Kidney (tissue), 14 donors: ENCODE data around the gene OS9. TPM values are rescaled to one million over a fixed set of nuclear protein-coding genes. Genes with fewer than 3 reads are reported as not detected.

Experiments used
- DNase-seq, 5 donors: peaks; one replicate each; pipeline ENCODE4 v3.0.0-alpha.2; 2013 to 2020
- FAIRE-seq: peaks from 2 replicates; lab custom pipeline; 2012; peaks lifted over from hg19 to GRCh38; lab: Jason Lieb, UNC
- H3K27ac ChIP-seq, 2 donors: one replicate each; pipeline ENCODE4 v1.7.0; 2013; ENCODE audit warnings: low read depth in 2 of 2, low read length in 2 of 2, inconsistent platforms in 1 of 2
- H3K27me3 ChIP-seq: one replicate; pipeline ENCODE4 v1.7.1; 2013; ENCODE audit warnings: low read length, inconsistent platforms; ENCODE audit not compliant: control insufficient read depth, insufficient read depth
- H3K36me3 ChIP-seq, 3 donors: one replicate each; pipeline versions ENCODE4 v1.7.0 to v1.7.1; 2013; ENCODE audit warnings: low read length in 3 of 3, control low read depth in 1 of 3, inconsistent platforms in 1 of 3; ENCODE audit not compliant: insufficient read depth in 3 of 3, control insufficient read depth in 2 of 3
- H3K4me1 ChIP-seq, 3 donors: one replicate each; pipeline versions ENCODE4 v1.7.0 to v1.7.1; 2013; ENCODE audit warnings: low read length in 3 of 3, inconsistent platforms in 1 of 3, low read depth in 1 of 3; ENCODE audit not compliant: control insufficient read depth in 2 of 3, insufficient read depth in 2 of 3
- H3K4me3 ChIP-seq, 3 donors: one replicate each; pipeline versions ENCODE4 v1.7.0 to v1.8.1; 2013; ENCODE audit warnings: low read length in 3 of 3, control low read depth in 1 of 3, inconsistent platforms in 1 of 3
- H3K9ac ChIP-seq, 3 donors: one replicate each; pipeline versions ENCODE4 v1.7.0 to v1.7.1; 2013; ENCODE audit warnings: low read length in 3 of 3, control low read depth in 1 of 3, inconsistent platforms in 1 of 3
- H3K9me3 ChIP-seq, 3 donors: one replicate each; pipeline versions ENCODE4 v1.7.0 to v1.7.1; 2013; ENCODE audit warnings: low read length in 3 of 3, control low read depth in 1 of 3, inconsistent platforms in 1 of 3; ENCODE audit not compliant: control insufficient read depth in 2 of 3, insufficient read depth in 1 of 3
- intact Hi-C: fragments of 100-400 bp; cut with DNase I; formaldehyde crosslinking; loops from one replicate; pipeline ENCODE4 v1.11.1; 2022
- polyA plus RNA-seq: library from polyadenylated mRNA; stranded (reverse); fragments of 350-450 nt; fragmentation: Illumina TruSeq; extraction: RNeasy Lipid Tissue Mini Kit (QIAGEN cat#74804); gene quantifications from one replicate; pipeline ENCODE4 v1.2.3, GENCODE V29; 2014; ENCODE audit warnings: low read depth, low replicate concordance; ENCODE audit not compliant: insufficient read depth
- total RNA-seq: library from RNA; stranded (reverse); fragmentation: NEBNext Ultra II Directional; extraction: Animal tissue kit (Norgen Biotek cat#: 25700); gene quantifications from one replicate; pipeline ENCODE4 v1.2.1, GENCODE V29; 2021
- TF ChIP-seq, protein P1 (sequence below): IDR thresholded peaks from 3 replicates; pipeline ENCODE4 v1.5.1; 2012; ENCODE audit warnings: mild to moderate bottlenecking, moderate library complexity, borderline replicate concordance; ENCODE audit not compliant: insufficient read depth; ENCODE audit errors: extremely low read depth
- donor health status: control.
- donor health status: control.
- donor health status: control.
- donor health status: control.
- donor health status: control.
- donor health status: DM: yes; HTN: yes; CAD: no.
- donor health status: Normal renal cell carcinoma (clear cell type).

OS9 gene
- total and polyA plus RNA-seq, 2 donors from 2014 or later: 256 to 325 TPM

DNA sequence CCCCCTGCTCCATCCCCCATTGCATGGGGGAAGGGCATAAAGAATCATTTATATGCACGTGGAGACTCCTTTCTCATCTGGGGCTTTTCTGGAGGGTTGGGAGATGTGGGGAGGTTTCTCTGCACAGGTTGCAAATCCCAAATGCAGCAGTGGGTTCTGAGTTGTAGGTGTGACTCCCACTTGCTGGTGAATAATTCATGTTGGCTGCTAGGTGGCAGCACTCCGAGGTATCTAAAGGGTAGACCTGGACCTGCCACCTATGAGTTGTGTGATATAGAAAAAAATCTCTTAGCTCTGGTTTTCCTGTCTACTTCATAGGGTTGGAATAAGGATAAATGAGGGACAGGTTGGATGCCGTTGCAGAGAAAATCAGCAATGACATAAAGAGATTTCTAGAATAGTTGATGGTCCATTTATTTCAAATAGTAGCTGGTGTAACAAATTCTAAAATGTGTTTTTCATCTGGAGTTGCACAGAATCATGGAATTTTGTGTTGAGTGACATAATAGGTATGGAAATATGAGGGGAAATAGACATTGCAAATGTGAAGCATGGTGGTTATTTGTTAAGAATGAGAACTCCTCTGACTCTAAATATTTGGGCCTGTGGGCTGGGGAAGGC lies 65.5 kb downstream of the OS9 start:
- FAIRE-seq: no peak
- peaks cover 0 to 8% (median 4%) of the 10 kb centered on the region in 3 donors for H3K4me1 ChIP-seq
- DNase-seq: peak in 2 of 5 donors; percentile 24 to 46
- TF ChIP-seq, protein P1, sequence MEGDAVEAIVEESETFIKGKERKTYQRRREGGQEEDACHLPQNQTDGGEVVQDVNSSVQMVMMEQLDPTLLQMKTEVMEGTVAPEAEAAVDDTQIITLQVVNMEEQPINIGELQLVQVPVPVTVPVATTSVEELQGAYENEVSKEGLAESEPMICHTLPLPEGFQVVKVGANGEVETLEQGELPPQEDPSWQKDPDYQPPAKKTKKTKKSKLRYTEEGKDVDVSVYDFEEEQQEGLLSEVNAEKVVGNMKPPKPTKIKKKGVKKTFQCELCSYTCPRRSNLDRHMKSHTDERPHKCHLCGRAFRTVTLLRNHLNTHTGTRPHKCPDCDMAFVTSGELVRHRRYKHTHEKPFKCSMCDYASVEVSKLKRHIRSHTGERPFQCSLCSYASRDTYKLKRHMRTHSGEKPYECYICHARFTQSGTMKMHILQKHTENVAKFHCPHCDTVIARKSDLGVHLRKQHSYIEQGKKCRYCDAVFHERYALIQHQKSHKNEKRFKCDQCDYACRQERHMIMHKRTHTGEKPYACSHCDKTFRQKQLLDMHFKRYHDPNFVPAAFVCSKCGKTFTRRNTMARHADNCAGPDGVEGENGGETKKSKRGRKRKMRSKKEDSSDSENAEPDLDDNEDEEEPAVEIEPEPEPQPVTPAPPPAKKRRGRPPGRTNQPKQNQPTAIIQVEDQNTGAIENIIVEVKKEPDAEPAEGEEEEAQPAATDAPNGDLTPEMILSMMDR: peak; percentile 37
- intact Hi-C loops: no loop called here
- no peak overlapping the region for H3K4me3 ChIP-seq
- H3K36me3 ChIP-seq: peaks cover 4 to 5% (median 4%) of the 10 kb centered on the region in 3 donors
- H3K9ac ChIP-seq: no peak overlapping the region
- H3K27ac ChIP-seq: no peak overlapping the region
- H3K9me3 ChIP-seq: no peaks in the 10 kb centered on the region
- H3K27me3 ChIP-seq: peaks cover 9% of the 10 kb centered on the region

DNA sequence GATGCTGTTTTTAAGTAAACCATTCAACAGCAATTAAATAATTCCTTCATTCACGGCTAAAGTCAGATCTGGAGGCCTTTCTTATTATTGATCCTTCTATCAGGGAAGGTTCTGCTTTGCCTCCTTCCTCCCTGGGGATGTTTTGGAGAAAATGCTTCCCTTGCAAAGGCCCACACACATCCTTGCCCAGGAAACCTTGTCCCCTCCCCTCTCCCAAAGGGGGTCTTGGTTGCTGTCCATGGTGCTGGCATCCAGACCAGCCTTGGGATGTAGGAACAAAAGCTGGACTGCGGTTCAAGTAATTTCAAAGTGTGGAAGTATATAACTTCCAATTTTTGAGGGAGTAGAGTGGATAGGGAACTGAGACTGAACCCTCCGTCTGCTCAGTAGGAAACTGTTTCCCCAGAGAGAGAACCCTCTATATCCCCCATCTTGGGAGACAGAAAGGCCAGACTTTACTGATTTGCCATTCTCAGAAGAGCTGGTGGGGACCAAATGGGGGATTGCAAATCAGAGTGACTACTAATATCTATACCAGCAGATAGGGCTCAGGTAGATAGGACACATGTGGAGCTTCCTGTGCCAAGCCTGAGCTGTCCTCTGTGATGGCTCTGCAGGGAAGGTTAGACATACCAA lies 66.5 kb downstream of the OS9 start:
- intact Hi-C loops: no loop called here
- H3K27ac ChIP-seq: no peak overlapping the region
- H3K9me3 ChIP-seq: no peaks in the 10 kb centered on the region
- no peak overlapping the region for H3K4me3 ChIP-seq
- H3K9ac ChIP-seq: no peak overlapping the region
- FAIRE-seq (no peak), DNase-seq (peak in 2 of 5 donors; percentile 42 to 63)
- peaks cover 15% of the 10 kb centered on the region for H3K27me3 ChIP-seq
- TF ChIP-seq, protein P1: no peak
- H3K36me3 ChIP-seq: peaks cover 4 to 5% (median 4%) of the 10 kb centered on the region in 3 donors
- peaks cover 0 to 14% (median 10%) of the 10 kb centered on the region in 3 donors for H3K4me1 ChIP-seq

DNA sequence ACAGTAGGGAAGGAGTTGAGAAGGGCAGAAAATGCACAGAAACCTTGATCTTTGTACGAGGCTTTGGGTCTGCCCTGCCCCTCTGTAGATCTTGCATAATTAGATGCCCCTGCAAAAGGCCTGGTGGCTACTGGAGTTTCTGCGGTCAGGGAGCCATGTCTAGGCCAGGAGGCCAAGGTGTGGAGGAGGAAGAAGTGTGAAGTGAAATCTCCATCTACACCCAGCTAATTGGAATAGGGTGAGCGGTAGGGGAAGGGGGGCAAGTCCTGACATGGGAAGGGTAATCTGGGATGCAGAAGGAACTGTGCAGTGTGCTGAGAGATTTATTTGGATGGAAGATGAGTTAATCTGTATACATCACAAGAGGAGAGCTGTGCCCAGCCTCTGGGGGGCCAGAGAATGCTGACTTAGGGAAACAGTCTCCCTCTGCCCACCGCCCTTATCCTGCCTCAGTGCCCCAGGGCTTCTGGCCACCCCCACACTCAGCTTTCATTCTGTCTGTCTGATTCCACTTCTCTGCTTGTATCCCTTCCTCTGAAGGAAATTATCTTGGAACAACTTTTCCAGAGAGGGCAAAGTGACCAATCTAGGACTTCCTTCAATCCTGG lies 67.6 kb downstream of the OS9 start:
- H3K9ac ChIP-seq: no peak overlapping the region
- TF ChIP-seq, protein P1: no peak
- H3K27ac ChIP-seq: no peak overlapping the region
- no peak for FAIRE-seq
- peaks cover 4 to 5% (median 4%) of the 10 kb centered on the region in 3 donors for H3K36me3 ChIP-seq
- peak in 1 of 5 donors; percentile 50 for DNase-seq
- no peaks in the 10 kb centered on the region for H3K9me3 ChIP-seq
- intact Hi-C loops: no loop called here
- H3K4me1 ChIP-seq: peaks cover 0 to 21% (median 15%) of the 10 kb centered on the region in 3 donors
- H3K27me3 ChIP-seq: peaks cover 25% of the 10 kb centered on the region
- no peak overlapping the region for H3K4me3 ChIP-seq
